Ramos (cell line): ENCODE measurements around the gene RIOX2.

Experiments used
- in situ Hi-C: fragments of 300-500 bp; cut with MboI; formaldehyde crosslinking; loops from one replicate; pipeline ENCODE4 v1.14.3; 2022; ENCODE audit warnings: low sequenced_read_pairs; ENCODE audit not compliant: unreplicated experiment

RIOX2 gene

DNA sequence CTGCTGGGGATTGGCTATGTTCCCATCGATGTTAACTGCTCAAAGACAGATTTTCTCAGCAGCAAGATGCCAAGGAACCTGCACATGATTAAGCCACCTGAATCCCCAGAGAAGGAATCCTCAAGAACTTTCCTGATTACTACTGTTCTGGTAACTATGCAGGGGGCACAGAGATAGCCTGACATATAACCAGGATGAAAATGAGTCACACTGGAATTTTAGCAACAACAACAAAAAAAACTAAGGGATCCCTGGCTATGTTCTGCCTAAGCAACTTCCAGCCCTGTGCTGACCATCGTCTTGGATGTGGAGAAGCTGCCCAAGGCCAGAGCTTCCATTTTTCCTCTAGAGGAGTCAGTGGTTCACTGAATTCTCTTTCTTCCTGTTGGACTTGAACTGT, 13.8 kb downstream of the RIOX2 start:
- in situ Hi-C loops, result no loop called here

DNA sequence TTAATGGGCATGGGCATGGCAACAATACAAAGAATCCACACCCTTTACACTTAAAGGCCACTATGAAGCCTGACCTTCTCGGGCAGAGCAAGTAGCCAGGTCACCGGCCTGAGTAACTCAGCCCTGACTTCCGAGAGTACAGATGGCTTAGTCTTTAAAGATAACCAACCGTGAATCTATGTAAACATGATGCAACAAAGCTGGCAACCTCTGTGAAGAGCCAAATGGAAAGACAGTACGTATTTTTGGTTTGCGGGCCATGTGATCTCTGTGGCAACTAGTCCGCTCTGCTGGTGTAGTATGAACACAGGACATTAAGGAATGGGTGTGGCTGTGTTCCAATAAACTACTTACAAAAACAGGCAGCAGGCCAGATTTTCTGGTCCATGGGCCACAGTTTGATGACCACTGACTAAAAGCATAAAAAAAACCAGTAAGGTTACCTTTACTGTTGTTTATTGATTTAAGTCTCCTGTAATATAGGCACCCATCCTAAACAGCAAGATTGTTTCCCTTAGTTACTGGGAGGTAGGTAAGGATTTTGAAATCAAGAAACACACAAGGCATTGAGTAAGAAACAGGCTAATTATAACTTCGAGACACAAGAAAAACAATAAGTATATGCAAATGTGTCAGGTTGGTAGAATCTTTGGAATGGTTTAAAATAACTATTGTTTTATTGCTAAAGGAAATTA, 14.5 kb downstream of the RIOX2 start:
- in situ Hi-C loops, result no loop called here

DNA sequence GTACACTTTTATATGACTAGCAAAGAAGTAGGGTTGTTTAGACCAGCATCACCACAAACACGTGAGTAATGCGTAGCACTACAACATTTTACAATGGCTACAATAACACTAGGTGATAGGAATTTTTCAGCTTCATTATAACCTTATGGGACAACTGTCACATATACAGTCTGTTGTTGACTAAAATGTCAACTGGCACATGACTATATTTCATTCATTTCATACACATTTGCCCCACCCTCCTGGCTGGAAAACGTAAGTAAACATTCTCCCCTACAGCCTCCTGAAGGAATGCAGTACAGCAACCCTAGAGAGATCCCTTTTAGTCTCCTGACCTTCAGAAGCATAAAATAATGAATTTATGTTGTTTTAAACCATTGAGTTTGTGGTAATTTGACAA, 16.2 kb downstream of the RIOX2 start:
- in situ Hi-C loops, result no loop called here

GRCh38 chr3:97954228-97954827, 17.9 kb downstream of the RIOX2 start:
- in situ Hi-C loops, result no loop called here

- in situ Hi-C loops, result no loop called here
Measured at GRCh38 chr3:97952872-97953271, 19.4 kb downstream of the RIOX2 start.

GRCh38 chr3:97952280-97952679, 20.0 kb downstream of the RIOX2 start:
- in situ Hi-C loops, result no loop called here

- in situ Hi-C loops, result no loop called here
Measured at GRCh38 chr3:97950360-97950759, 21.9 kb downstream of the RIOX2 start.

GRCh38 chr3:97949743-97950142, 22.5 kb downstream of the RIOX2 start:
- in situ Hi-C loops, result no loop called here

DNA sequence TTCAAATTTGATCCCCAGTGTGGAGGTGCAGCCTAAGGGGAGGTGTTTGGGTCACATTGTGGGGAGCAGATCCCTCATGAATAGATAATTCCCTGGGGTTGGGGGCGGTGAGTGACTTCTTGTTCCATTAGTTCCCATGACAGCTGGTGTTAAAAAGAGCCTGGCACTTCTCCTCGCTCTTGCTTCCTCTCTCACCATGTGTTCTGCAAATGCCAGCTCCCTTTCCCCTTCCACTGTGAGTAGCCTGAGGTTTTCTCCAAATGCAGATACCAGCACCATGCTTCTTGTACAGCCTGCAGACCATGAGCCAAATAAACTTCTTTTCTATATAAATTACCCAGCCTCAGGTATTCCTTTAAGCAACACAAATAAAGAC, 23.1 kb downstream of the RIOX2 start:
- in situ Hi-C loops, result no loop called here

DNA sequence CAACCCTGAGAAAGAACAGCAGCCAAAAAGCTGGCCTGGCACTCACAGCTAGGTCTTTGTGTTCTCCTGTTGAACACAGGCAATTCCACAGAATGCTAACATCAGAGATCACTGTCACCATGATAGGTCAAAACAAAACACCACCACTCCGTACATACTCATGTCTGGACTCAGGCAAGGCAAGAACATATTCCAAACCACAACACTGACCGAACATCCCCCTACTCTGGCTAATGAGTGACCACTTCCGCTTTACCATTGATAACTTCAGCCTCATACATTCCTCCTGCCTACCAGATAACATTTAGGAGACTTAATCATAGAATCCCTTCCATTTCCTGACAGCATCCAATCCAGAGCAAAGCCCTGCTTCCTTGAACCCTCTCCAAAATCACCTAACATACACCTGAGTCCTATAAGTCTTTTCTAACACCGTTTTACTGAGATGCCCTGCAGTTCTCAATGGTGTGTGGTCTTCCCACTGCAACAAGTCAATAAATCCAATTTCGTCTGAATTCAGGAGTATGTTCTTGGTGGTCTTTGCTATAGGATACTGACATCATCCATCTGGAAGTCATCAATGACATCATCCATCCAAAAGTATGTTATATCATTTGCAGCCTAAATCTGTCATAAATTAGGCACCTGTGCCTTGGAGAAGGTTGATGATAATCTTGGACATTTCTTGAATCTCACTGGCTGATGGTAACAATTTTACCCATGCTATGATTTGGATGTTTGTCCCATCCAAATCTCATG, 23.7 kb downstream of the RIOX2 start:
- in situ Hi-C loops, result no loop called here

- in situ Hi-C loops, result no loop called here
Measured at GRCh38 chr3:97942801-97943546, 29.3 kb downstream of the RIOX2 start.

DNA sequence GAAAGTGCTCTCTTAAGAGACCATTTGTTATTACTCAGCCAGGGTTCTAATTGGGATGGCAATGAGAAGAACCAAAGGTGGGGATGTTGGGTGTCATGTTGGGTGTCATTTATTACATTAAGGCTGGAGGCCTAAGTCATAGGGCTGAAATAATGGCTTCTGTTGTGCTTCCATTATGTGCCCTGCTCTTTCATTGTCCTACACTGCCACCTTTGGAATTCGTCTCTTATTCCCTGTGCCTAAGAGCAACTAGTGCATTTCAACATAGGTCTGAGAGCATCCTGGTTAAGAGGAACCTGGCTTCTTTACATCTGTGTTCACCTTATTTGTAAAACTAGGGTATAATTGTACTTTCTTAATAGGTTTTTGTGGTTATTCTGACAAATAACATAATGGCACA, 32.2 kb downstream of the RIOX2 start:
- in situ Hi-C loops, result no loop called here

GRCh38 chr3:97939401-97939800, 32.8 kb downstream of the RIOX2 start:
- in situ Hi-C loops, result no loop called here

GRCh38 chr3:97938444-97938843, 33.8 kb downstream of the RIOX2 start:
- in situ Hi-C loops, result no loop called here

DNA sequence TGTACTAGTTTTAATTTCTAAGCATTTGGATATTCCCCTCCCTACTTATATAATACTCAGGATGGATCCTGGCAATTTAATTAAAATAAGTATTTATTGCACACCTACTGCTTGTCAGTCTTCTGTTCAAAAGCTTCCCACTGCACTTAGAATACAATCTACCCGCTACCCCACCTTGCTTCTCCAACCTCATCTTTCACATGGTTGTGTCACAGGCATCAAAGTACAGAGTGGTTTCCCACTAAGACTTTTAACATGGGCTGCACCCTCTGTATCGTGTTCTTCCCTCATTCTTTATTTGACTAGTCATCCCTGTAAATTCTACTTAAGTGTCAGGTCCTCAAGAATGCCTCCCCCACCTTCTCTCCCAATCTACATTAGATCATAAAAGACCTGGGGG, 35.0 kb downstream of the RIOX2 start:
- in situ Hi-C loops, result no loop called here

DNA sequence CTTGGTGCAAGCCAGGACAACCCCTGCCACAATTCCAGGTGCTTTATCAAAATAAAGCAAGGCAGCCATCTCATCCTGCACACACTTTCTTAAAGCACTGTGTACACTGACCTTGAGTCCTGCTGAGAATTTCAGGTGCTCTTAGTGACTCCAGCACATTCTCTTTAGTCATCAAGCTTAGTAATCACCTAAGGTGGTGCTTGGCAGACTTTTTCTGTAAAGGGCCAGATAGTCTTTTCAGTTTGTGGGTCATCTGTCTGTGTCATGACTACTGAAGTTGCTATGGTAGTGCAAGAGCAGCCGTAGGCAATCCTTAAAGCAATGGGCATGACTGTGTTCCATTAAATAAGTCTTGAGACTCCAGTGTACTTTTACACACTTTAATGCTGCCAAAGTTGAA, 36.4 kb downstream of the RIOX2 start:
- in situ Hi-C loops, result no loop called here

- in situ Hi-C loops, result no loop called here
Measured at GRCh38 chr3:97934980-97935695, 37.1 kb downstream of the RIOX2 start.

GRCh38 chr3:97932387-97932801, 39.8 kb downstream of the RIOX2 start:
- in situ Hi-C loops, result no loop called here

DNA sequence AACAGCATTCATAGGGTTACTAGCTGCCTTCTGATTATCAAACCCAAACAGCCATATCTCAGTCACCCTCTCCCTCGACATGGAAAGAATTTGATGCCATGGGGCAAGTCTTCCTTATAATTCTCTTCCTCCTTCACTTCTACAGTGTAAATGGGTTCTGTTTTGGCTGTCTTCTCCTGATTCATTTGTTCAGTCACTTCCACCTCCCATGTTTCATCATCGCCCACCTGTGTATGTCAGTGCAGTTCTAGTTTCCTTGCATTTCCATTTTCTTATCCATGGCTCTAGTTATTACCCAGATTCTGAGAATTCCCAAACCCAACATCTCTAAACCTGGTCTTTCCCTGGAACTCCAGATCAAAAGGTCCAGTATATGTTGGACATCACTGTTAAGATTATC, 41.0 kb downstream of the RIOX2 start:
- in situ Hi-C loops, result no loop called here

DNA sequence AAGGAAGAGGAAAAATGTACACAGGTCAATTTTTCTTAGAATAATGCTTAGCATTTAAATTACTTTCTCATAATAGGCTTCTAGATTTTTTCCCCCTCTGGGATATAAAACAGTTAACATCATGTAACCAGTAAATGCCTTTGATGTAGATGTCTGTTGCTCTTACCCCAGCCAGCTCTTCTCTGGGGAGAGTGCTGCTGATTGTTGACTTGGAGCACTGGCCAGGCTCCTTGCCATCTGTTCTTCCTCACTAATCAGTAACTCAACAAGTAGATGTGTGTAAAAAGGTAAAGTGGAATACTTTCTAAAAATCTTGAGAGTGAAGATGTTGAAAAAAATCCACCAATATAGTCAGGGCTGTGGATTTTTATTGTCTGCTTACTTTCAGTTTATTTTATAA, 42.2 kb downstream of the RIOX2 start:
- in situ Hi-C loops, result no loop called here
